IMR-90 (cell line): ENCODE results near the gene MPZL2. TPM values are rescaled to one million over a fixed set of nuclear protein-coding genes. Genes with fewer than 3 reads are reported as not detected.

Experiments used
- ATAC-seq: fragments of 200-7000 bp; cut with Tn5 transposase; 2 replicates; pipeline ENCODE4 v1.9.1; 2020; ENCODE audit warnings: low read depth, mild to moderate bottlenecking, moderate library complexity
- BruUV-seq: library from RNA; stranded (reverse); fragments of 400-500 nt; replicated peaks from 2 replicates; lab custom pipeline; 2021; lab: Mats Ljungman, UMichigan
- CTCF ChIA-PET: fragments of 300-600 bp; formaldehyde crosslinking; extraction: SDS; loops from one replicate; lab custom pipeline; 2021; ENCODE audit warnings: antibody characterized with exemption; lab: Yijun Ruan, JAX
- POLR2A ChIA-PET: fragments of 300-600 bp; sonication (Branson Sonifier 250); formaldehyde crosslinking; loops from one replicate; lab custom pipeline; 2022; ENCODE audit warnings: antibody characterized with exemption; ENCODE audit not compliant: unreplicated experiment; lab: Charles Lee
- DNase-seq: peaks from one replicate; pipeline ENCODE4 v3.0.0; 2013
- H2AFZ ChIP-seq: replicated peaks from 2 replicates; pipeline ENCODE3; 2013; ENCODE audit warnings: low read length, mild to moderate bottlenecking; ENCODE audit not compliant: poor library complexity
- H2AK5ac ChIP-seq: 2 replicates; pipeline ENCODE4 v1.6.1; 2013; ENCODE audit warnings: low read depth, low read length, inconsistent platforms
- H2AK9ac ChIP-seq: replicated peaks from 2 replicates; pipeline ENCODE3; 2013; ENCODE audit warnings: mild to moderate bottlenecking, low read depth, low read length, moderate library complexity; ENCODE audit not compliant: poor library complexity
- H2BK120ac ChIP-seq: 2 replicates; pipeline ENCODE4 v1.6.1; 2013; ENCODE audit warnings: low read depth, low read length, inconsistent platforms
- H2BK15ac ChIP-seq: 3 replicates; pipeline ENCODE4 v1.6.1; 2013; ENCODE audit warnings: low read depth, low read length, inconsistent platforms
- H2BK20ac ChIP-seq: 2 replicates; pipeline ENCODE4 v1.6.1; 2013; ENCODE audit warnings: low read depth, mild to moderate bottlenecking, inconsistent platforms, low read length, moderate library complexity
- H2BK5ac ChIP-seq: 2 replicates; pipeline ENCODE4 v1.6.1; 2013; ENCODE audit warnings: mild to moderate bottlenecking, low read depth, low read length, inconsistent platforms; ENCODE audit not compliant: poor library complexity, severe bottlenecking
- H3K14ac ChIP-seq: replicated peaks from 2 replicates; pipeline ENCODE4 v1.6.1; 2013; ENCODE audit warnings: low read depth, low read length, inconsistent platforms
- H3K18ac ChIP-seq: 2 replicates; pipeline ENCODE4 v1.6.1; 2013; ENCODE audit warnings: low read depth, low read length, control low read depth
- H3K23ac ChIP-seq: 2 replicates; pipeline ENCODE4 v1.6.1; 2013; ENCODE audit warnings: low read depth, low read length, inconsistent platforms
- H3K27ac ChIP-seq: 2 replicates; pipeline ENCODE4 v1.5.1; 2013; ENCODE audit warnings: mild to moderate bottlenecking, control low read depth, low read length; ENCODE audit not compliant: insufficient read depth
- H3K27me3 ChIP-seq: 2 replicates; pipeline ENCODE4 v1.6.1; 2013; ENCODE audit warnings: low read length; ENCODE audit not compliant: control insufficient read depth, insufficient read depth
- H3K36me3 ChIP-seq: 2 replicates; pipeline ENCODE4 v1.6.1; 2013; ENCODE audit warnings: low read length, mixed read lengths; ENCODE audit not compliant: control insufficient read depth, insufficient read depth
- H3K4ac ChIP-seq: 2 replicates; pipeline ENCODE4 v1.6.1; 2013; ENCODE audit warnings: low read depth, low read length, inconsistent platforms
- H3K4me1 ChIP-seq: 2 replicates; pipeline ENCODE4 v1.6.1; 2013; ENCODE audit warnings: low read length, mixed read lengths; ENCODE audit not compliant: control insufficient read depth, insufficient read depth
- H3K4me2 ChIP-seq: 2 replicates; pipeline ENCODE4 v1.6.1; 2013; ENCODE audit warnings: low read depth, mild to moderate bottlenecking, control low read depth, low read length, moderate library complexity
- H3K4me3 ChIP-seq: 2 replicates; pipeline ENCODE4 v1.5.1; 2013; ENCODE audit warnings: low read depth, mild to moderate bottlenecking, control low read depth, low read length, moderate library complexity; ENCODE audit not compliant: insufficient read depth
- H3K56ac ChIP-seq: 2 replicates; pipeline ENCODE4 v1.6.1; 2013; ENCODE audit warnings: low read length, inconsistent platforms; ENCODE audit not compliant: insufficient read depth; ENCODE audit errors: extremely low read depth
- H3K79me1 ChIP-seq, 2 experiments: 2 replicates each; pipeline ENCODE4 v1.6.1; 2013; ENCODE audit warnings: low read length in 2 of 2, inconsistent platforms in 1 of 2, low read depth in 1 of 2
- H3K9ac ChIP-seq: 2 replicates; pipeline ENCODE4 v1.6.1; 2013; ENCODE audit warnings: low read depth, low read length, control low read depth
- H3K9me1 ChIP-seq: 2 replicates; pipeline ENCODE4 v1.6.1; 2013; ENCODE audit warnings: low read length, inconsistent platforms; ENCODE audit not compliant: insufficient read depth
- H3K9me3 ChIP-seq: 2 replicates; pipeline ENCODE4 v1.6.1; 2013; ENCODE audit warnings: low read length; ENCODE audit not compliant: control insufficient read depth, insufficient read depth
- H4K20me1 ChIP-seq: 2 replicates; pipeline ENCODE4 v1.6.1; 2013; ENCODE audit warnings: low read length, inconsistent platforms; ENCODE audit not compliant: insufficient read depth
- H4K5ac ChIP-seq: 2 replicates; pipeline ENCODE4 v1.6.1; 2013; ENCODE audit warnings: mild to moderate bottlenecking, low read depth, low read length, control low read depth
- H4K8ac ChIP-seq, 2 experiments: 2 replicates each; pipeline ENCODE4 v1.6.1; 2013; ENCODE audit warnings: low read depth in 2 of 2, low read length in 2 of 2, control low read depth in 1 of 2, inconsistent platforms in 1 of 2
- H4K91ac ChIP-seq: 2 replicates; pipeline ENCODE4 v1.6.1; 2013; ENCODE audit warnings: low read depth, low read length, inconsistent platforms; ENCODE audit not compliant: insufficient read depth
- CEBPB ChIP-seq: IDR thresholded peaks from 2 replicates; pipeline ENCODE4 v1.6.1; 2012; ENCODE audit warnings: low read depth, low read length, improper control_type of control experiment
- CHD1 ChIP-seq: IDR thresholded peaks from 2 replicates; pipeline ENCODE4 v1.6.1; 2012; ENCODE audit warnings: low read depth, low read length, improper control_type of control experiment
- ELK1 ChIP-seq: fragments of 150-350 bp; IDR thresholded peaks from 2 replicates; pipeline ENCODE4 v1.6.1; 2016; ENCODE audit warnings: low read depth, mild to moderate bottlenecking, low read length, moderate library complexity, borderline replicate concordance
- FOS ChIP-seq: fragments of 150-350 bp; IDR thresholded peaks from 2 replicates; pipeline ENCODE4 v1.6.1; 2016; ENCODE audit warnings: low read depth, low read length
- MAFK ChIP-seq: IDR thresholded peaks from 2 replicates; pipeline ENCODE4 v1.6.1; 2012; ENCODE audit warnings: low read depth, low read length, improper control_type of control experiment
- MXI1 ChIP-seq: IDR thresholded peaks from 2 replicates; pipeline ENCODE4 v1.6.1; 2012; ENCODE audit warnings: low read depth, mild to moderate bottlenecking, low read length, moderate library complexity, borderline replicate concordance
- NFE2L2 ChIP-seq: fragments of 150-350 bp; IDR thresholded peaks from 2 replicates; pipeline ENCODE4 v1.6.1; 2016; ENCODE audit warnings: low read depth, mild to moderate bottlenecking, low read length
- POLR2A ChIP-seq: IDR thresholded peaks from 2 replicates; pipeline ENCODE4 v1.6.1; 2012; ENCODE audit warnings: mild to moderate bottlenecking, low read depth, low read length
- RAD21 ChIP-seq: IDR thresholded peaks from 2 replicates; pipeline ENCODE4 v1.6.1; 2012; ENCODE audit warnings: low read length, improper control_type of control experiment
- RCOR1 ChIP-seq: IDR thresholded peaks from 2 replicates; pipeline ENCODE4 v1.6.1; 2012; ENCODE audit warnings: mild to moderate bottlenecking, low read length, improper control_type of control experiment; ENCODE audit not compliant: insufficient replicate concordance
- RFX5 ChIP-seq: IDR thresholded peaks from 2 replicates; pipeline ENCODE4 v1.8.0; 2012; ENCODE audit warnings: low read depth, mild to moderate bottlenecking, low read length, moderate library complexity
- WGBS, 2 experiments: methylation state at CpG; one replicate each; pipeline versions ENCODE4 v1.1.5 to v1.1.7; 2013; ENCODE audit warnings: missing lambda C conversion rate in 2 of 2; ENCODE audit not compliant: insufficient read length in 1 of 2; ENCODE audit errors: extremely low coverage in 2 of 2; 5-methylcytosine and 5-hydroxymethylcytosine counted together
- dilution Hi-C: fragments of 300-500 bp; cut with HindIII; formaldehyde crosslinking; loops from one replicate; pipeline ENCODE4 v1.14.3; 2018; ENCODE audit warnings: low sequenced_read_pairs; ENCODE audit not compliant: unreplicated experiment
- in situ Hi-C: fragments of 300-500 bp; cut with MboI; formaldehyde crosslinking; loops from 3 replicates; pipeline ENCODE4 v1.14.3; 2019; ENCODE audit warnings: low sequenced_read_pairs, inconsistent platforms, mixed read lengths
- intact Hi-C: fragments of 100-400 bp; cut with micrococcal nuclease; formaldehyde crosslinking; loops from 2 replicates; pipeline ENCODE4 v1.10.0; 2022
- polyA plus RNA-seq, 3 experiments: library from polyadenylated mRNA; depleted of rRNA; stranded (reverse); fragments of >200 nt; gene quantifications; 2 replicates each; pipeline ENCODE4 v1.2.3, GENCODE V29; 2012; ENCODE audit warnings: low replicate concordance in 1 of 3
- total RNA-seq: library from RNA; depleted of rRNA; stranded (reverse); fragments of >200 nt; gene quantifications from 2 replicates; pipeline ENCODE4 v1.2.3, GENCODE V29; 2012

MPZL2 gene
- total and polyA plus RNA-seq, 2 of the 4 experiments (the other 2 are of a cell fraction) = not detected

- intact Hi-C loops (no loop called here), dilution Hi-C loops (no loop called here), in situ Hi-C loops (no loop called here)
- Histone ChIP-seq H3K14ac (no peak overlapping the region), H3K4me1 (no peaks in the 10 kb centered on the region), H3K23ac (no peak overlapping the region), H3K9ac (no peak overlapping the region), H3K27me3 (peaks cover 26% of the 10 kb centered on the region), H3K18ac (no peak overlapping the region), H2AK9ac (no peak overlapping the region), H2BK120ac (no peak overlapping the region), H3K4me2 (no peak overlapping the region), H3K9me3 (no peaks in the 10 kb centered on the region), H2BK15ac (no peak overlapping the region), H4K20me1 (no peaks in the 10 kb centered on the region), H2AK5ac (no peak overlapping the region), H2AFZ (no peak overlapping the region), H2BK20ac (no peak overlapping the region), H3K4me3 (no peak overlapping the region), H3K36me3 (no peaks in the 10 kb centered on the region), H2BK5ac (no peak overlapping the region), H3K9me1 (no peaks in the 10 kb centered on the region), H4K8ac (no peak overlapping the region), H4K5ac (no peak overlapping the region), H4K91ac (no peak overlapping the region), H3K4ac (no peak overlapping the region), H3K27ac (no peak overlapping the region), H3K56ac (no peak overlapping the region), H3K79me1 (no peaks in the 10 kb centered on the region)
- 27% methylated on average over 3 of the region's 13 CpGs; no CpG with 5 or more reads in 1 of the 2 experiments for WGBS, 2 experiments
- ATAC-seq (no peak), DNase-seq (no peak)
- no peak for TF ChIP-seq FOS
- no peak for TF ChIP-seq RFX5
- no peak for TF ChIP-seq POLR2A
- TF ChIP-seq RAD21 = no peak
- no peak for TF ChIP-seq MXI1
- no peak for TF ChIP-seq RCOR1
- TF ChIP-seq ELK1 = no peak
- TF ChIP-seq NFE2L2 = no peak
- no peak for TF ChIP-seq MAFK
- TF ChIP-seq CHD1 = no peak
- no peak for TF ChIP-seq CEBPB
- ChIA-PET POLR2A (no interaction called here), CTCF (no interaction called here)
- no TSS peak for BruUV-seq
Observed at GRCh38 chr11:118264569-118265465, 720 bp upstream of the MPZL2 start.
